HEK293T (cell line): ENCODE measurements around the gene WNT6.

Experiments
- CTCF ChIA-PET: fragments of 350-600 bp; formaldehyde crosslinking; extraction: SDS; loops from one replicate; lab custom pipeline; 2021; ENCODE audit warnings: antibody characterized with exemption, inconsistent platforms; lab: Yijun Ruan, JAX
- POLR2A ChIA-PET: fragments of 350-600 bp; formaldehyde crosslinking; extraction: SDS; loops from one replicate; lab custom pipeline; 2020; ENCODE audit warnings: antibody characterized with exemption, inconsistent platforms; lab: Yijun Ruan, JAX
- DNase-seq: peaks from one replicate; pipeline ENCODE4 v3.0.0; 2012; ENCODE audit warnings: mixed read lengths; ENCODE audit errors: extremely low spot score
- ARNT ChIP-seq: fragments of 450-650 bp; IDR thresholded peaks from 2 replicates; pipeline ENCODE4 v1.6.1; 2017; ENCODE audit warnings: mild to moderate bottlenecking
- BHLHE40 ChIP-seq: fragments of 450-650 bp; IDR thresholded peaks from 2 replicates; pipeline ENCODE4 v1.6.1; 2016; ENCODE audit warnings: mild to moderate bottlenecking, moderate library complexity, borderline replicate concordance
- CTBP1 ChIP-seq: fragments of 450-650 bp; IDR thresholded peaks from 2 replicates; pipeline ENCODE4 v1.6.1; 2016; ENCODE audit warnings: borderline replicate concordance
- ELF4 ChIP-seq: fragments of 450-650 bp; IDR thresholded peaks from 2 replicates; pipeline ENCODE4 v1.6.1; 2017; ENCODE audit warnings: antibody characterized with exemption
- FOXA1 ChIP-seq: fragments of 450-650 bp; IDR thresholded peaks from 2 replicates; pipeline ENCODE4 v1.6.1; 2016; ENCODE audit warnings: mild to moderate bottlenecking
- FOXK2 ChIP-seq: fragments of 450-650 bp; IDR thresholded peaks from 2 replicates; pipeline ENCODE4 v1.6.1; 2016; ENCODE audit warnings: mild to moderate bottlenecking
- FOXM1 ChIP-seq: fragments of 450-650 bp; IDR thresholded peaks from 2 replicates; pipeline ENCODE4 v1.6.1; 2017; ENCODE audit warnings: mild to moderate bottlenecking, borderline replicate concordance
- HDGF ChIP-seq: fragments of 450-650 bp; IDR thresholded peaks from 2 replicates; pipeline ENCODE4 v1.6.1; 2017; ENCODE audit warnings: antibody characterized with exemption, borderline replicate concordance
- L3MBTL2 ChIP-seq: fragments of 450-650 bp; conservative IDR thresholded peaks from 2 replicates; pipeline ENCODE4 v1.6.1; 2016; ENCODE audit warnings: mild to moderate bottlenecking
- LEF1 ChIP-seq: fragments of 450-650 bp; IDR thresholded peaks from 2 replicates; pipeline ENCODE4 v1.6.1; 2017; ENCODE audit warnings: mild to moderate bottlenecking, borderline replicate concordance
- NFRKB ChIP-seq: fragments of 450-650 bp; IDR thresholded peaks from 2 replicates; pipeline ENCODE4 v1.6.1; 2016; ENCODE audit warnings: mild to moderate bottlenecking, moderate library complexity
- PKNOX1 ChIP-seq: fragments of 450-650 bp; IDR thresholded peaks from 2 replicates; pipeline ENCODE4 v1.6.1; 2016
- SP1 ChIP-seq: fragments of 450-650 bp; IDR thresholded peaks from 2 replicates; pipeline ENCODE4 v1.6.1; 2017
- SUZ12 ChIP-seq: fragments of 450-650 bp; IDR thresholded peaks from 2 replicates; pipeline ENCODE4 v1.6.1; 2016; ENCODE audit warnings: mild to moderate bottlenecking
- TARDBP ChIP-seq: fragments of 450-650 bp; IDR thresholded peaks from 2 replicates; pipeline ENCODE4 v1.6.1; 2016
- ZNF384 ChIP-seq: fragments of 450-650 bp; IDR thresholded peaks from 2 replicates; pipeline ENCODE4 v1.6.1; 2016

Gene WNT6

DNA sequence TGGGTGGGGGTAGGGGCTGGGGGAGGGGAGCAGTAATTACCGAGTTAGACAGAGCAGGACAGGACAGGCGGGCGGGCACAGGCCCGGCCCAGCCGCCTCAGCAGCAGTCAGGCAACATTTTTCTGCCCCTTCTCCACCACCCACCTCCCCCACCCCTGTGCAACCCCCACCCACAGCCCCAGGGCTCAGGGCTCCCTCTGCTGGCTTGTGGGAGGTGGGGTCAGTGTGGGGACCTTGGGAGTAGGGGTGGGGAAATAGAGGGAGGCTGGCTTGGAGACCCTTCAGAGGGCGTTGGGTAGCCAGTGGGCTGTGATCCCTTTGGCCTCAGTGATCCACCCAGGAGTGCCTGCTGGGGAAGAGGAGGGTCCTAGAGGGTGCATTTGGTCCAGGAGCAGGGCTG lies 6.4 kb downstream of the WNT6 start:
- ChIA-PET POLR2A (no interaction called here), CTCF (interaction anchor here (2.0 kb wide), 1 partner anchor 11 kb away, joined by 6 read pairs; no protein-coding TSS in a partner anchor)
- TF ChIP-seq ARNT = no peak
- no peak for TF ChIP-seq SP1
- TF ChIP-seq BHLHE40 = no peak
- no peak for DNase-seq

DNA sequence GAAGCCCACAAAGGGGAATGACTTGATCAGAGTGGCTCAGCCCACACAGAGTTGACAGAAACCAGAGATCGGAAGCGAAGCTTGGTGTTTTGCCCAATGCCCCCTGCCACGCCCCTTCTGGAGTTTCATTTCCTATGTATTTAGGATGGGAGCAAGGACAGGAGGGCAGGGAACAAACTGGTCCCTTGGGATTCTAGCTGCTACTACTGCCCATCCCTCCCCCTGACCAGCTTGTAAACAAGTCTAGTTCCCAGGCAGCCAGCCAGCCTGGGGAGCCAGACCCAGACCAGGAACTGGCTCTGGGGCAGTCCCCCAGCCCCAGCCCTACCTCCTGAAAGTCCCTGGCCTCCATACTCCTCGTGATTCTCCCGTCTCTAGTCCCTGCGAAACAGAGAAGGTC lies 8.3 kb downstream of the WNT6 start:
- TF ChIP-seq FOXM1 (no peak), LEF1 (no peak), ARNT (no peak), BHLHE40 (no peak), SUZ12 (no peak), ELF4 (no peak)
- ChIA-PET POLR2A (no interaction called here), CTCF (no interaction called here)
- DNase-seq = no peak

- no peak for TF ChIP-seq NFRKB
- no peak for TF ChIP-seq PKNOX1
- no peak for TF ChIP-seq HDGF
- TF ChIP-seq CTBP1 = no peak
- no peak for TF ChIP-seq FOXM1
- TF ChIP-seq BHLHE40 = no peak
- TF ChIP-seq FOXA1 = no peak
- no peak for TF ChIP-seq LEF1
- TF ChIP-seq L3MBTL2 = no peak
- TF ChIP-seq FOXK2 = no peak
- no peak for TF ChIP-seq ARNT
- TF ChIP-seq SUZ12 = no peak
- TF ChIP-seq ELF4 = no peak
- TF ChIP-seq SP1 = no peak
- no peak for TF ChIP-seq TARDBP
- TF ChIP-seq ZNF384 = no peak
Measured at GRCh38 chr2:218869064-218869463, 9.5 kb downstream of the WNT6 start.

DNA sequence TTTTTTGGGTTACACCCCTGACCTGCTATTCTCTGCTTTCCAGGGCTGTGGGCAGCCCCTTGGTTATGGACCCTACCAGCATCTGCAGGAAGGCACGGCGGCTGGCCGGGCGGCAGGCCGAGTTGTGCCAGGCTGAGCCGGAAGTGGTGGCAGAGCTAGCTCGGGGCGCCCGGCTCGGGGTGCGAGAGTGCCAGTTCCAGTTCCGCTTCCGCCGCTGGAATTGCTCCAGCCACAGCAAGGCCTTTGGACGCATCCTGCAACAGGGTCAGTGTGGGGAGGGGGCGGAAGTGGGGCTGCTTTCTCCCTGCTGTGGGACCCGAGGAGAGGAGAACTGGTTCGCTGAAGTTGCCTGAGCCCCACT lies 11.4 kb downstream of the WNT6 start:
- TF ChIP-seq L3MBTL2 (no peak), ELF4 (no peak), LEF1 (no peak)
- no peak for DNase-seq
- CTCF ChIA-PET = no interaction called here
- POLR2A ChIA-PET = no interaction called here

More at GRCh38 chr2:218869064-218869463, 9.5 kb downstream of the WNT6 start:
- ChIA-PET POLR2A (no interaction called here), CTCF (interaction anchor here (1.2 kb wide), 1 partner anchor 23 kb away, joined by 8 read pairs; no protein-coding TSS in a partner anchor)
- DNase-seq = no peak

DNA sequence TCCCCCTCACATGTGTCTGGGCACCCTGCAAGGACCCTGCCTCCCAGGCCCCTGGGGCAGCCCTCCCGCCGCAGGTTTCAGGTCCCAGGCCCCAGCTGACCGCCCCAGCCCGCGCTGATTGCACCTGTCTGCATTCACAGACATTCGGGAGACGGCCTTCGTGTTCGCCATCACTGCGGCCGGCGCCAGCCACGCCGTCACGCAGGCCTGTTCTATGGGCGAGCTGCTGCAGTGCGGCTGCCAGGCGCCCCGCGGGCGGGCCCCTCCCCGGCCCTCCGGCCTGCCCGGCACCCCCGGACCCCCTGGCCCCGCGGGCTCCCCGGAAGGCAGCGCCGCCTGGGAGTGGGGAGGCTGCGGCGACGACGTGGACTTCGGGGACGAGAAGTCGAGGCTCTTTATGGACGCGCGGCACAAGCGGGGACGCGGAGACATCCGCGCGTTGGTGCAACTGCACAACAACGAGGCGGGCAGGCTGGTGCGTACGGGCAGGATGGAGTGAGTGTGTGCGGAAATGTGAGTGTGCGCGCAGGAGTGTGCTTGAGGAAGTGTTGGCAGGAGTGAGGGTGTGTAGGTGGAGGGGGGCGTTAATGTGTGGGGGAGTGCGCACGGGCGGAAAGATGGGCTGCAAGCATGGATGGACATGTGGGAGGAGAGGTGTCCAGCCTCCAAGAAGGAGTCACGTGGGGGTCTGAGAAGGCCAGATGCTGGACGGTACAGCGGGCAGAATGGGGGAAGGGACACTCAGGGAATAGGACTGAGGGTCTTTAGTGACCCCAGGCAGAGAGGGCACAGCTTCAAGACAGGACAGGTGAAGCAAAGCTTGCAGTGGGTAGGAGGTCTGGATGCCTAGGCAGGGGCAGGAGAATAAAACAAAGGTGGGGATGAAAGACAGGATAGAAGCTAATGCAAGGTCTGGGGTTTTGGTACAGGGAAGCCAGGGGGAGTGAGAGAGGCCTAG lies 12.0 kb downstream of the WNT6 start:
- ChIA-PET POLR2A (no interaction called here), CTCF (interaction anchor here (1.0 kb wide), 1 partner anchor 27 kb away, joined by 4 read pairs; no protein-coding TSS in a partner anchor)
- DNase-seq = no peak
- TF ChIP-seq NFRKB = no peak
- no peak for TF ChIP-seq FOXK2
- no peak for TF ChIP-seq FOXM1
- no peak for TF ChIP-seq PKNOX1
- no peak for TF ChIP-seq ZNF384
- TF ChIP-seq ARNT = no peak
- TF ChIP-seq BHLHE40 = no peak

GRCh38 chr2:218872645-218873358 lies 13.2 kb downstream of the WNT6 start:
- ChIA-PET POLR2A (no interaction called here), CTCF (interaction anchor here (1.0 kb wide), 1 partner anchor 26 kb away, joined by 4 read pairs; no protein-coding TSS in a partner anchor)
- no peak for DNase-seq
- no peak for TF ChIP-seq LEF1
- no peak for TF ChIP-seq ARNT
- no peak for TF ChIP-seq SP1
- no peak for TF ChIP-seq NFRKB
